GM23338 (cell line): Measurements from ENCODE around the gene MIGA1. TPM values are rescaled to one million over a fixed set of nuclear protein-coding genes. Genes with fewer than 3 reads are reported as not detected.

Source experiments
- ATAC-seq: fragments of 200-7000 bp; cut with Tn5 transposase; 3 replicates; pipeline ENCODE4 v1.9.1; 2020
- DNase-seq: peaks from one replicate; pipeline ENCODE4 v3.0.0-alpha.2; 2015; ENCODE audit warnings: low spot score
- H2AFZ ChIP-seq: fragments of 200-600 bp; sonication (generic); 2 replicates; pipeline ENCODE4 v1.8.0; 2016; ENCODE audit warnings: antibody characterized with exemption, mild to moderate bottlenecking, moderate library complexity
- H3F3A ChIP-seq: fragments of 200-600 bp; sonication (generic); replicated peaks from 2 replicates; pipeline ENCODE4 v1.8.0; 2017; ENCODE audit warnings: antibody characterized with exemption, mixed run types, low read depth
- H3K27ac ChIP-seq: fragments of 200-600 bp; sonication (generic); 2 replicates; pipeline ENCODE4 v1.6.1; 2016; ENCODE audit warnings: low read depth
- H3K27me3 ChIP-seq: fragments of 200-600 bp; sonication (generic); 2 replicates; pipeline ENCODE4 v1.8.0; 2016; ENCODE audit warnings: mild to moderate bottlenecking, mixed run types, moderate library complexity; ENCODE audit not compliant: insufficient read depth
- H3K36me3 ChIP-seq: fragments of 200-600 bp; sonication (generic); 2 replicates; pipeline ENCODE4 v1.8.0; 2016; ENCODE audit warnings: mild to moderate bottlenecking; ENCODE audit not compliant: insufficient read depth
- H3K4me1 ChIP-seq: fragments of 200-600 bp; sonication (generic); 2 replicates; pipeline ENCODE4 v1.8.0; 2016; ENCODE audit warnings: mild to moderate bottlenecking, moderate library complexity; ENCODE audit not compliant: insufficient read depth
- H3K4me2 ChIP-seq: fragments of 200-600 bp; sonication (generic); 2 replicates; pipeline ENCODE4 v1.7.1; 2017; ENCODE audit warnings: mixed run types
- H3K4me3 ChIP-seq: fragments of 200-600 bp; sonication (generic); 2 replicates; pipeline ENCODE4 v1.6.1; 2016; ENCODE audit warnings: mixed run types
- H3K79me2 ChIP-seq: fragments of 200-600 bp; sonication (generic); replicated peaks from 2 replicates; pipeline ENCODE4 v1.8.0; 2017; ENCODE audit warnings: mild to moderate bottlenecking; ENCODE audit not compliant: insufficient read depth
- H3K9me2 ChIP-seq: fragments of 200-600 bp; sonication (generic); 2 replicates; pipeline ENCODE4 v1.8.0; 2017; ENCODE audit not compliant: insufficient read depth
- H4K20me1 ChIP-seq: fragments of 200-600 bp; sonication (generic); replicated peaks from 2 replicates; pipeline ENCODE4 v1.8.0; 2017; ENCODE audit warnings: mild to moderate bottlenecking; ENCODE audit not compliant: insufficient read depth
- H3K27ac Mint-ChIP-seq: 2 replicates; pipeline ENCODE4 v1.8.0; 2020; ENCODE audit warnings: inconsistent platforms, mild to moderate bottlenecking, moderate library complexity, mixed read lengths
- H3K27me3 Mint-ChIP-seq: 3 replicates; pipeline ENCODE4 v1.8.0; 2022; ENCODE audit warnings: low read depth, mild to moderate bottlenecking, moderate library complexity, mixed read lengths, inconsistent platforms; ENCODE audit not compliant: insufficient read depth, poor library complexity
- H3K36me3 Mint-ChIP-seq: 3 replicates; pipeline ENCODE4 v1.8.0; 2021; ENCODE audit warnings: low read depth, mild to moderate bottlenecking, inconsistent platforms, moderate library complexity, mixed read lengths
- H3K4me1 Mint-ChIP-seq: 3 replicates; pipeline ENCODE4 v1.8.0; 2020; ENCODE audit warnings: mild to moderate bottlenecking, inconsistent platforms, mixed read lengths
- H3K4me3 Mint-ChIP-seq: 3 replicates; pipeline ENCODE4 v1.8.0; 2021; ENCODE audit warnings: moderate library complexity, mild to moderate bottlenecking, inconsistent platforms, mixed read lengths
- H3K9me3 Mint-ChIP-seq: 3 replicates; pipeline ENCODE4 v1.8.0; 2020; ENCODE audit warnings: moderate library complexity, mild to moderate bottlenecking, inconsistent platforms, mixed read lengths
- CREB1 ChIP-seq: fragments of 250-450 bp; sonication (Bioruptor Pico); IDR thresholded peaks from 2 replicates; pipeline ENCODE4 v1.5.0; 2020; ENCODE audit warnings: low read depth, mild to moderate bottlenecking, moderate library complexity
- CTCF ChIP-seq, 2 experiments: fragments of 200-600 bp in 1 of 2; sonication (generic) in 1 of 2; conservative IDR thresholded peaks; 2 replicates each; pipeline versions ENCODE4 v1.5.1 to v1.6.1; 2016 to 2017; ENCODE audit warnings: antibody characterized with exemption in 2 of 2, low read depth in 2 of 2, mild to moderate bottlenecking in 2 of 2, moderate library complexity in 1 of 2
- EZH2 ChIP-seq: fragments of 200-600 bp; sonication (generic); IDR thresholded peaks from one replicate; pipeline ENCODE4 v1.8.0; 2017; ENCODE audit warnings: antibody characterized with exemption, mild to moderate bottlenecking, low read depth; ENCODE audit not compliant: unreplicated experiment
- EZH2phosphoT487 ChIP-seq: fragments of 200-600 bp; sonication (generic); IDR thresholded peaks from one replicate; pipeline ENCODE4 v1.8.1; 2018; ENCODE audit warnings: antibody characterized with exemption; ENCODE audit not compliant: unreplicated experiment
- NANOG ChIP-seq: IDR thresholded peaks from 2 replicates; pipeline ENCODE4 v1.6.1; 2016; ENCODE audit warnings: antibody characterized with exemption, borderline replicate concordance
- ZNF114 ChIP-seq: fragments of 250-450 bp; sonication (Bioruptor Pico); IDR thresholded peaks from 2 replicates; pipeline ENCODE4 v1.5.0; 2020; ENCODE audit warnings: mild to moderate bottlenecking, moderate library complexity
- ZNF331 ChIP-seq: fragments of 250-450 bp; sonication (Bioruptor Pico); IDR thresholded peaks from 2 replicates; pipeline ENCODE4 v1.5.0; 2020; ENCODE audit warnings: low read depth, mild to moderate bottlenecking, moderate library complexity
- ZNF462 ChIP-seq: fragments of 250-450 bp; sonication (Bioruptor Pico); IDR thresholded peaks from 2 replicates; pipeline ENCODE4 v1.5.0; 2020; ENCODE audit warnings: mild to moderate bottlenecking, moderate library complexity
- polyA plus RNA-seq: library from polyadenylated mRNA; unstranded; fragments of >200 nt; fragmentation: Nextera tagmentation; extraction: Ambion mirVana; gene quantifications from 2 replicates; pipeline ENCODE4 v1.2.1, GENCODE V29; 2016
- total RNA-seq: library from RNA; depleted of rRNA; stranded (reverse); fragments of >200 nt; shearing (Covaris generic); gene quantifications from 2 replicates; pipeline ENCODE4 v1.2.3, GENCODE V29; 2014
- TF ChIP-seq, protein P1 (sequence below): IDR thresholded peaks from 2 replicates; pipeline ENCODE4 v1.6.1; 2016; ENCODE audit warnings: antibody characterized with exemption

MIGA1 gene
- total and polyA plus RNA-seq, 2 experiments from 2014 or later = 3.4 to 7.5 TPM

DNA sequence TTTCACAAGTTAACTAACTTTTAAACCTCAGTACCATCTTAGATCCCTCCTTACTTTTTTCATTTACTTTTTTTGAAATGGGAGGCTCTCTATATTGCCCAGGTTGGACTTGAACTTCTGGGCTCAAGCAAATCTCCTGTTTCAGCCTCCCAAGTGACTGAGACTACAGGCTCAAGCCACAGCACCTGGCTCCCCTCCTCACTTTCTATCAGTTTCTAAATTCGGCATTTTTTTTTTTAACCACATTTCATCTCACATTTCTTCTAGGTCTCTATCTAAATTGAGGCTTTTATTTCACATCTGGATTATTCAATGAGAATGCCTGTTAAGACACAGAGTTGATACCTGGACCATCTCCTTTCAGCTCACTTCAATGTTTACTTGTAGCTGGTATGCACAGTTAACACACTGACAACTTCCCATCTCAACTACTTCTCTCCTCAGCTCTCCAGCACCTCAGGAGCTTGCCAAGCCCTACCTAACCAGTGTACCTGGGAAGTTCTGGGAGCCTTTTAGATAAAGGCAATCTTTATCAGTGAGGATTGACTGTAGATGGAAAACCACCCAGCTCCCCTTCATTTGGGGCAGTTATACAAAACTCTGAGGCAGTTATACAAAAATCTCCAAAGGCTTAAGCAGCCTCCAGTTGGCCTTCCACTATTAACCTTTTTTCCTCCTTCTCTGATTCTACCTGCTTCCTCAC, 23.2 kb upstream of the MIGA1 start:
- no peak overlapping the region for H3K27ac Mint-ChIP-seq
- Histone ChIP-seq H3F3A (0 out of 2 replicates have a peak, but pooled peaks cover 5% of the 10 kb centered on the region), H3K27ac (no peak overlapping the region), H3K9me2 (no peaks in the 10 kb centered on the region), H4K20me1 (peaks cover 22% of the 10 kb centered on the region), H3K27me3 (no peaks in the 10 kb centered on the region), H3K4me1 (peaks cover 12% of the 10 kb centered on the region), H3K36me3 (no peaks in the 10 kb centered on the region), H2AFZ (no peak overlapping the region), H3K4me2 (no peak overlapping the region), H3K4me3 (no peak overlapping the region), H3K79me2 (peaks cover 77% of the 10 kb centered on the region)
- H3K9me3 Mint-ChIP-seq = no peaks in the 10 kb centered on the region
- TF ChIP-seq CTCF (conservative IDR thresholded peaks at IDR 0.05; ENCODE audit: low read depth in 2 of 2) (no peak), EZH2 (no peak), ZNF114 (CRISPR knock-in tag) (no peak), ZNF331 (CRISPR knock-in tag) (no peak), ZNF462 (CRISPR knock-in tag) (no peak), EZH2phosphoT487 (no peak), NANOG (no peak), CREB1 (CRISPR knock-in tag) (no peak)
- TF ChIP-seq, protein P1, sequence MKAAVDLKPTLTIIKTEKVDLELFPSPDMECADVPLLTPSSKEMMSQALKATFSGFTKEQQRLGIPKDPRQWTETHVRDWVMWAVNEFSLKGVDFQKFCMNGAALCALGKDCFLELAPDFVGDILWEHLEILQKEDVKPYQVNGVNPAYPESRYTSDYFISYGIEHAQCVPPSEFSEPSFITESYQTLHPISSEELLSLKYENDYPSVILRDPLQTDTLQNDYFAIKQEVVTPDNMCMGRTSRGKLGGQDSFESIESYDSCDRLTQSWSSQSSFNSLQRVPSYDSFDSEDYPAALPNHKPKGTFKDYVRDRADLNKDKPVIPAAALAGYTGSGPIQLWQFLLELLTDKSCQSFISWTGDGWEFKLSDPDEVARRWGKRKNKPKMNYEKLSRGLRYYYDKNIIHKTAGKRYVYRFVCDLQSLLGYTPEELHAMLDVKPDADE = no peak
- peaks cover 2% of the 10 kb centered on the region for H3K27me3 Mint-ChIP-seq
- no peak overlapping the region; the same call in 2 of the 3 replicates for H3K4me3 Mint-ChIP-seq
- peaks cover 21% of the 10 kb centered on the region for H3K4me1 Mint-ChIP-seq
- H3K36me3 Mint-ChIP-seq = no peaks in the 10 kb centered on the region; the same call in 2 of the 3 replicates
- no peak for ATAC-seq
- no peak for DNase-seq
